ENCODE results near the gene CHST1.

CHST1 gene

DNA sequence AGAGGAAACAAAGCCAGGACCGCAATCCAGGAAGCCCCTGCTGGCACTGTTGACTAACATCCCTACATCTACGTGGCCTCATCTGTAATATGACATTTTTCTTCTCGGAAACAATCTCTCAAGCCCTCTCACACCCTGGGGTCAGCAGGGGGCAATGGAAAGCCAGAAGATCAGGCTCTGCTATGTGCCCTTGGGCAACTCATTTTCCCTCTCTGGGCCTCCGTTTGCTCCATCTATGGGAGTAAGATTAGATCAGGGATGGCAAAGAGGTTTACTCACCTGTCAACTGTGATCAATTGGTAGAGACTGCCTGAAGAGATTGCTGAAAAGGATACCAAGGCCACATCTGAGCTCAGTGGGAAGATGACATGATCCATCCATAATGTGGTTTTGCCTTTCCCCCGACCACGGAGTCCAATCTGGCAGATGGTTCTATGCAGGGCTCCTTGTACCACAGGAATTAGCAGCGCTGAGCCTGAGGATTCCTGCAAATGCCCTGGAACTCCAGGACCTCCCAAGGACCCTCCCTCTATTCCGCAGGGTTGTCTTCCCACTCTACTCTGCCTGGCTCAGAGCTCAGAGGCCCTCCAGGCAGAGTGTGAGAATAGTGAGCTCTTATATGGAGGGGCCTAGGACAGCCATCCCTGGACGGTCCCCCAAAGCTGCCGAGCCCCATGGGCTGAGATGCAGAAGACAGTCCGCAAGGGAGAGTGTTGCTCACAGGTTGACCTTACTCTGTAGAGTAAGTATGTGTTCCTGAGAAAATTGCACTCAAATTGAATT, 66.1 kb downstream of the CHST1 start:
- no peak for DNase-seq

Data from hippocampal formation (tissue), 2 donors.